Karpas-422 (cell line): ENCODE results near the gene USP17L25. TPM values are rescaled to one million over a fixed set of nuclear protein-coding genes. Genes with fewer than 3 reads are reported as not detected.
"Not testable (repeated sequence)": the region's sequence is repeated elsewhere in the genome, so short reads cannot be mapped to it uniquely, and the experiment has no call there.

Source experiments
- DNase-seq: peaks from one replicate; pipeline ENCODE4 v3.0.0-alpha.2; 2015
- H2AFZ ChIP-seq: fragments of 200-600 bp; sonication (generic); 2 replicates; pipeline ENCODE4 v1.6.1; 2014; ENCODE audit warnings: antibody characterized with exemption, low read length, mixed read lengths
- H3K27ac ChIP-seq: fragments of 200-600 bp; sonication (generic); 2 replicates; pipeline ENCODE4 v1.5.1; 2014; ENCODE audit warnings: mild to moderate bottlenecking, low read length, moderate library complexity
- H3K27me3 ChIP-seq: fragments of 200-600 bp; sonication (generic); 2 replicates; pipeline ENCODE4 v1.6.1; 2014; ENCODE audit warnings: low read length, mixed read lengths
- H3K36me3 ChIP-seq: fragments of 200-600 bp; sonication (generic); 2 replicates; pipeline ENCODE4 v1.6.1; 2014; ENCODE audit warnings: low read length, mixed read lengths; ENCODE audit not compliant: insufficient read depth
- H3K4me1 ChIP-seq: fragments of 200-600 bp; sonication (generic); 2 replicates; pipeline ENCODE4 v1.6.1; 2014; ENCODE audit warnings: mild to moderate bottlenecking, low read length, mixed read lengths
- H3K4me2 ChIP-seq: fragments of 200-600 bp; sonication (generic); 2 replicates; pipeline ENCODE4 v1.6.1; 2014; ENCODE audit warnings: low read length, low read depth, mild to moderate bottlenecking; ENCODE audit not compliant: poor library complexity, severe bottlenecking
- H3K4me3 ChIP-seq: fragments of 200-600 bp; sonication (generic); 2 replicates; pipeline ENCODE4 v1.5.1; 2014; ENCODE audit warnings: mild to moderate bottlenecking, antibody characterized with exemption, low read length, mixed read lengths
- H3K79me2 ChIP-seq: fragments of 200-600 bp; sonication (generic); 2 replicates; pipeline ENCODE4 v1.6.1; 2014; ENCODE audit warnings: mild to moderate bottlenecking, low read length, mixed read lengths
- H3K9ac ChIP-seq: fragments of 200-600 bp; sonication (generic); 2 replicates; pipeline ENCODE4 v1.6.0; 2014; ENCODE audit warnings: low read length
- H3K9me2 ChIP-seq: fragments of 200-600 bp; sonication (generic), shearing (Covaris generic); replicated peaks from 2 replicates; pipeline ENCODE4 v1.6.0; 2014; ENCODE audit warnings: mild to moderate bottlenecking, low read length, moderate library complexity; ENCODE audit not compliant: insufficient read depth
- H3K9me3 ChIP-seq: fragments of 300-700, 200-600 bp; sonication (generic); 2 replicates; pipeline ENCODE4 v1.6.1; 2014; ENCODE audit warnings: low read length, mixed read lengths
- H4K20me1 ChIP-seq: fragments of 200-600 bp; sonication (generic); 2 replicates; pipeline ENCODE4 v1.6.1; 2014; ENCODE audit warnings: mild to moderate bottlenecking, antibody characterized with exemption, low read length, low read depth; ENCODE audit not compliant: insufficient read depth
- total RNA-seq: library from RNA; depleted of rRNA; stranded (reverse); fragments of >200 nt; shearing (Covaris generic); gene quantifications from 2 replicates; pipeline ENCODE4 v1.2.3, GENCODE V29; 2014; ENCODE audit warnings: low replicate concordance; rRNA removed

The USP17L25 gene
- total RNA-seq = not detected in 2 replicates

GRCh38 chr4:9329611-9330010, at the start of gene USP17L25:
USP17L25 (plus strand) TSS chr4:9329911; CDS start chr4:9329911, 0 bp downstream.
- H4K20me1 ChIP-seq, H3K9me3 ChIP-seq, H3K4me2 ChIP-seq, H2AFZ ChIP-seq, H3K79me2 ChIP-seq, H3K4me3 ChIP-seq, H3K4me1 ChIP-seq, DNase-seq, H3K9me2 ChIP-seq, H3K27ac ChIP-seq, H3K27me3 ChIP-seq, H3K36me3 ChIP-seq, H3K9ac ChIP-seq: not testable (repeated sequence)

GRCh38 chr4:9324191-9324590, 5.5 kb upstream of the USP17L25 start:
- not testable (repeated sequence) for H3K36me3 ChIP-seq, H2AFZ ChIP-seq, H3K9me3 ChIP-seq, H3K27ac ChIP-seq, H3K9me2 ChIP-seq, DNase-seq, H3K27me3 ChIP-seq, H3K79me2 ChIP-seq, H3K4me3 ChIP-seq, H3K9ac ChIP-seq, H3K4me1 ChIP-seq, H4K20me1 ChIP-seq, H3K4me2 ChIP-seq

GRCh38 chr4:9324865-9325264, 4.8 kb upstream of the USP17L25 start, which contains the start of gene USP17L24:
USP17L24 (plus strand) TSS chr4:9325165; CDS start chr4:9325165, 0 bp downstream.
- H2AFZ ChIP-seq, DNase-seq: not testable (repeated sequence)

GRCh38 chr4:9334358-9334757, 4.6 kb downstream of the USP17L25 start, which contains the start of gene USP17L26:
USP17L26 (plus strand) TSS chr4:9334658; CDS start chr4:9334658, 0 bp downstream.
- H3K4me1 ChIP-seq, H3K4me2 ChIP-seq: not testable (repeated sequence)

More at GRCh38 chr4:9324865-9325264, 4.8 kb upstream of the USP17L25 start, which contains the start of gene USP17L24:
- H3K36me3 ChIP-seq, H4K20me1 ChIP-seq, H3K9ac ChIP-seq, H3K9me3 ChIP-seq, H3K4me3 ChIP-seq, H3K27ac ChIP-seq, H3K79me2 ChIP-seq, H3K4me2 ChIP-seq, H3K4me1 ChIP-seq, H3K9me2 ChIP-seq, H3K27me3 ChIP-seq: not testable (repeated sequence)

GRCh38 chr4:9339103-9339502, 9.4 kb downstream of the USP17L25 start, which contains the start of gene USP17L5:
USP17L5 (plus strand) TSS chr4:9339403; CDS start chr4:9339403, 0 bp downstream.
- H3K27ac ChIP-seq, H3K4me3 ChIP-seq, H3K4me2 ChIP-seq, H4K20me1 ChIP-seq, H3K9me3 ChIP-seq, H3K79me2 ChIP-seq, DNase-seq, H3K9ac ChIP-seq, H3K4me1 ChIP-seq, H3K9me2 ChIP-seq, H2AFZ ChIP-seq, H3K36me3 ChIP-seq, H3K27me3 ChIP-seq: not testable (repeated sequence)

More at GRCh38 chr4:9334358-9334757, 4.6 kb downstream of the USP17L25 start, which contains the start of gene USP17L26:
- not testable (repeated sequence) for H3K27ac ChIP-seq, H3K36me3 ChIP-seq, H3K4me3 ChIP-seq, H3K9me2 ChIP-seq, H4K20me1 ChIP-seq, H2AFZ ChIP-seq, H3K9me3 ChIP-seq, H3K27me3 ChIP-seq, H3K9ac ChIP-seq, H3K79me2 ChIP-seq, DNase-seq

GRCh38 chr4:9343848-9344247, 14.1 kb downstream of the USP17L25 start, which contains the start of gene USP17L27:
USP17L27 (plus strand) TSS chr4:9344148; CDS start chr4:9344148, 0 bp downstream.
- not testable (repeated sequence) for H3K4me1 ChIP-seq, H2AFZ ChIP-seq, H3K9ac ChIP-seq, H3K79me2 ChIP-seq, H3K4me2 ChIP-seq, H3K9me2 ChIP-seq, DNase-seq, H3K27ac ChIP-seq, H3K27me3 ChIP-seq, H3K4me3 ChIP-seq, H3K36me3 ChIP-seq, H3K9me3 ChIP-seq, H4K20me1 ChIP-seq

- not testable (repeated sequence) for DNase-seq, H3K27me3 ChIP-seq
Measured at GRCh38 chr4:9348593-9348992, 18.9 kb downstream of the USP17L25 start, which contains the start of gene USP17L28. USP17L28 (plus strand) TSS chr4:9348893; CDS start chr4:9348893, 0 bp downstream.

GRCh38 chr4:9350866-9351265, 21.2 kb downstream of the USP17L25 start:
- not testable (repeated sequence) for H3K4me3 ChIP-seq, DNase-seq, H3K27ac ChIP-seq, H3K9me2 ChIP-seq, H3K27me3 ChIP-seq, H3K36me3 ChIP-seq, H4K20me1 ChIP-seq, H2AFZ ChIP-seq, H3K9me3 ChIP-seq, H3K9ac ChIP-seq, H3K79me2 ChIP-seq, H3K4me1 ChIP-seq, H3K4me2 ChIP-seq

More at GRCh38 chr4:9348593-9348992, 18.9 kb downstream of the USP17L25 start, which contains the start of gene USP17L28:
- not testable (repeated sequence) for H3K36me3 ChIP-seq, H3K4me1 ChIP-seq, H3K9me3 ChIP-seq, H3K4me3 ChIP-seq, H2AFZ ChIP-seq, H4K20me1 ChIP-seq, H3K9me2 ChIP-seq, H3K9ac ChIP-seq, H3K27ac ChIP-seq, H3K79me2 ChIP-seq, H3K4me2 ChIP-seq
